H9 (cell line): Measurements from ENCODE around the gene SELENOW. TPM values are rescaled to one million over a fixed set of nuclear protein-coding genes. Genes with fewer than 3 reads are reported as not detected.

ENCODE experiments used
- DNase-seq: peaks from one replicate; pipeline ENCODE4 v3.0.0-alpha.2; 2017
- H2AFZ ChIP-seq: one replicate; pipeline ENCODE4 v1.6.1; 2013; ENCODE audit warnings: mild to moderate bottlenecking, low read length, control low read depth, moderate library complexity
- H2AK5ac ChIP-seq: 2 replicates; pipeline ENCODE4 v1.6.1; 2013; ENCODE audit warnings: low read length, control low read depth, mixed read lengths; ENCODE audit not compliant: insufficient read length
- H2BK120ac ChIP-seq: one replicate; pipeline ENCODE4 v1.6.1; 2013; ENCODE audit warnings: low read depth, mild to moderate bottlenecking, low read length, control low read depth, inconsistent platforms; ENCODE audit not compliant: poor library complexity, severe bottlenecking
- H2BK12ac ChIP-seq: 2 replicates; pipeline ENCODE4 v1.6.1; 2013; ENCODE audit warnings: low read length, control low read depth, mixed read lengths, low read depth; ENCODE audit not compliant: insufficient read length
- H2BK15ac ChIP-seq: 2 replicates; pipeline ENCODE4 v1.6.1; 2013; ENCODE audit warnings: low read depth, low read length, control low read depth
- H2BK20ac ChIP-seq: one replicate; pipeline ENCODE4 v1.6.1; 2013; ENCODE audit warnings: low read depth, mild to moderate bottlenecking, low read length, control low read depth, inconsistent platforms; ENCODE audit not compliant: poor library complexity, severe bottlenecking
- H2BK5ac ChIP-seq: 2 replicates; pipeline ENCODE4 v1.6.1; 2013; ENCODE audit warnings: low read length, control low read depth, mixed read lengths; ENCODE audit not compliant: insufficient read length
- H3K14ac ChIP-seq: 2 replicates; pipeline ENCODE4 v1.6.1; 2013; ENCODE audit warnings: low read length, control low read depth; ENCODE audit not compliant: insufficient read depth
- H3K18ac ChIP-seq: 2 replicates; pipeline ENCODE4 v1.6.1; 2013; ENCODE audit warnings: low read depth, mild to moderate bottlenecking, mixed read lengths, low read length, control low read depth; ENCODE audit not compliant: insufficient read length
- H3K23ac ChIP-seq: 2 replicates; pipeline ENCODE4 v1.6.1; 2013; ENCODE audit warnings: low read length, control low read depth, mixed read lengths, low read depth; ENCODE audit not compliant: insufficient read length
- H3K23me2 ChIP-seq: 2 replicates; pipeline ENCODE4 v1.6.1; 2013; ENCODE audit warnings: low read depth, mild to moderate bottlenecking, mixed read lengths, low read length, control low read depth; ENCODE audit not compliant: insufficient read length, poor library complexity, severe bottlenecking
- H3K27ac ChIP-seq: 2 replicates; pipeline ENCODE4 v1.5.1; 2013; ENCODE audit warnings: low read length, control low read depth, mixed read lengths, low read depth; ENCODE audit not compliant: insufficient read length
- H3K27me3 ChIP-seq: 2 replicates; pipeline ENCODE4 v1.6.1; 2013; ENCODE audit warnings: low read length, control low read depth, inconsistent platforms; ENCODE audit not compliant: insufficient read depth
- H3K4ac ChIP-seq: 2 replicates; pipeline ENCODE4 v1.6.1; 2013; ENCODE audit warnings: low read depth, mild to moderate bottlenecking, control low read depth, inconsistent platforms, low read length, moderate library complexity
- H3K4me1 ChIP-seq: 2 replicates; pipeline ENCODE4 v1.6.1; 2013; ENCODE audit warnings: low read length, control low read depth, inconsistent platforms; ENCODE audit not compliant: insufficient read depth
- H3K4me2 ChIP-seq: 2 replicates; pipeline ENCODE4 v1.6.1; 2013; ENCODE audit warnings: low read length, control low read depth, mixed read lengths; ENCODE audit not compliant: insufficient read length, insufficient read depth
- H3K56ac ChIP-seq: 2 replicates; pipeline ENCODE4 v1.6.1; 2013; ENCODE audit warnings: low read depth, mild to moderate bottlenecking, mixed read lengths, low read length, control low read depth; ENCODE audit not compliant: insufficient read length
- H3K79me1 ChIP-seq: 2 replicates; pipeline ENCODE4 v1.6.1; 2013; ENCODE audit warnings: low read depth, mild to moderate bottlenecking, moderate library complexity, low read length, control low read depth, inconsistent platforms; ENCODE audit not compliant: insufficient read depth, poor library complexity, severe bottlenecking
- H3K79me2 ChIP-seq: 2 replicates; pipeline ENCODE4 v1.6.1; 2013; ENCODE audit warnings: low read length, control low read depth, inconsistent platforms; ENCODE audit not compliant: insufficient read depth
- H3K9ac ChIP-seq: 2 replicates; pipeline ENCODE4 v1.6.1; 2013; ENCODE audit warnings: low read length, control low read depth, mixed read lengths; ENCODE audit not compliant: insufficient read length; ENCODE audit errors: extremely low read depth
- H3K9me3 ChIP-seq: one replicate; pipeline ENCODE4 v1.6.1; 2013; ENCODE audit warnings: low read depth, low read length, inconsistent platforms; ENCODE audit not compliant: control insufficient read depth
- H3T11ph ChIP-seq: one replicate; pipeline ENCODE4 v1.6.1; 2013; ENCODE audit warnings: mild to moderate bottlenecking, low read length, control low read depth, inconsistent platforms
- H4K20me1 ChIP-seq: one replicate; pipeline ENCODE4 v1.6.1; 2013; ENCODE audit not compliant: control insufficient read depth, insufficient read length, insufficient read depth
- H4K5ac ChIP-seq: 2 replicates; pipeline ENCODE4 v1.6.1; 2013; ENCODE audit warnings: low read depth, mild to moderate bottlenecking, mixed read lengths, low read length, control low read depth; ENCODE audit not compliant: insufficient read length
- H4K8ac ChIP-seq: replicated peaks from 2 replicates; pipeline ENCODE4 v1.6.1; 2013; ENCODE audit warnings: low read length, control low read depth, mixed read lengths, low read depth; ENCODE audit not compliant: insufficient read length
- H4K91ac ChIP-seq: 2 replicates; pipeline ENCODE4 v1.6.1; 2013; ENCODE audit warnings: low read depth, mild to moderate bottlenecking, moderate library complexity, mixed read lengths, low read length, control low read depth; ENCODE audit not compliant: insufficient read length
- H3K27ac Mint-ChIP-seq, 3 experiments: 2 replicates in 2 of 3; 3 replicates in 1 of 3; pipeline ENCODE4 v1.8.0; 2020 to 2021; ENCODE audit warnings: mixed read lengths in 3 of 3, mild to moderate bottlenecking in 1 of 3, moderate library complexity in 1 of 3
- H3K27me3 Mint-ChIP-seq: 2 replicates; pipeline ENCODE4 v1.8.0; 2021; ENCODE audit warnings: low read depth, mild to moderate bottlenecking, moderate library complexity, mixed read lengths
- H3K36me3 Mint-ChIP-seq, 3 experiments: 2 replicates in 2 of 3; 3 replicates in 1 of 3; pipeline ENCODE4 v1.8.0; 2020 to 2021; ENCODE audit warnings: low read depth in 3 of 3, mixed read lengths in 3 of 3; ENCODE audit not compliant: insufficient read depth in 1 of 3
- H3K4me1 Mint-ChIP-seq, 2 experiments: 2 replicates each; pipeline ENCODE4 v1.8.0; 2020; ENCODE audit warnings: mixed read lengths in 2 of 2
- H3K4me3 Mint-ChIP-seq, 2 experiments: 2 replicates in 1 of 2; 3 replicates in 1 of 2; pipeline ENCODE4 v1.8.0; 2020 to 2021; ENCODE audit warnings: mild to moderate bottlenecking in 2 of 2, mixed read lengths in 2 of 2, moderate library complexity in 1 of 2
- H3K9me3 Mint-ChIP-seq, 2 experiments: 2 replicates in 1 of 2; 3 replicates in 1 of 2; pipeline ENCODE4 v1.8.0; 2020; ENCODE audit warnings: mild to moderate bottlenecking in 2 of 2, mixed read lengths in 2 of 2, moderate library complexity in 1 of 2
- CTCF ChIP-seq: fragments of 200-600 bp; sonication (generic); conservative IDR thresholded peaks from 3 replicates; pipeline ENCODE4 v1.8.0; 2021; ENCODE audit warnings: antibody characterized with exemption, mild to moderate bottlenecking
- WGBS: extraction: QIAGEN DNeasy Blood & Tissue Kit; methylation state at CpG from one replicate; pipeline ENCODE4 v1.1.7; 2013; ENCODE audit warnings: missing lambda C conversion rate, low lambda C conversion rate, mixed read lengths; ENCODE audit not compliant: insufficient read length; ENCODE audit errors: extremely low coverage; 5-methylcytosine and 5-hydroxymethylcytosine counted together
- total RNA-seq: library from RNA; stranded (reverse); gene quantifications from 2 replicates; pipeline ENCODE4 v1.2.1, GENCODE V29; 2021

The SELENOW gene
- total RNA-seq, 1 experiment from 2014 or later, result 388 TPM

GRCh38 chr19:47766670-47767069 is 11.8 kb upstream of the SELENOW start:
- H3K79me2 ChIP-seq, result no peaks in the 10 kb centered on the region
- H3K9me3 Mint-ChIP-seq, result peaks cover 0 to 3% of the 10 kb centered on the region in 2 experiments; a peak in 3 of 5 replicates
- peak overlapping the region; percentile 10 for H2BK12ac ChIP-seq
- no peak overlapping the region for H3K9ac ChIP-seq
- TF ChIP-seq CTCF, result no peak
- no peaks in the 10 kb centered on the region for H4K20me1 ChIP-seq
- H3K79me1 ChIP-seq, result no peaks in the 10 kb centered on the region
- DNase-seq, result no peak
- WGBS, result no CpG with 5 or more reads among the region's 7 CpGs
- no peak overlapping the region for H4K8ac ChIP-seq
- H4K91ac ChIP-seq, result peak overlapping the region; percentile 13
- H3K9me3 ChIP-seq, result no peaks in the 10 kb centered on the region
- no peak overlapping the region for H3K18ac ChIP-seq
- H2AFZ ChIP-seq, result no peak overlapping the region
- no peak overlapping the region for H3K27ac Mint-ChIP-seq
- H3K56ac ChIP-seq, result no peak overlapping the region
- no peak overlapping the region for H3K23ac ChIP-seq
- no peak overlapping the region for H4K5ac ChIP-seq
- H2BK20ac ChIP-seq, result no peak overlapping the region
- no peak overlapping the region for H3K27ac ChIP-seq
- no peak overlapping the region for H3K4me3 Mint-ChIP-seq
- H3K4me1 Mint-ChIP-seq, result peaks cover 14 to 21% of the 10 kb centered on the region in 2 experiments
- peaks cover 2% of the 10 kb centered on the region; the same call in 1 of the 2 replicates for H3K27me3 Mint-ChIP-seq
- H3K14ac ChIP-seq, result no peak overlapping the region
- H3K4me2 ChIP-seq, result no peak overlapping the region
- no peaks in the 10 kb centered on the region for H3K27me3 ChIP-seq
- H2BK5ac ChIP-seq, result no peak overlapping the region
- H2AK5ac ChIP-seq, result no peak overlapping the region
- H3K4ac ChIP-seq, result no peak overlapping the region
- no peak overlapping the region for H3T11ph ChIP-seq
- H3K4me1 ChIP-seq, result no peaks in the 10 kb centered on the region
- H3K23me2 ChIP-seq, result peaks cover 2% of the 10 kb centered on the region
- H2BK15ac ChIP-seq, result no peak overlapping the region
- H2BK120ac ChIP-seq, result no peak overlapping the region
- H3K36me3 Mint-ChIP-seq, result peaks cover 0 to 3% (median 0%) of the 10 kb centered on the region in 3 experiments; a peak in 3 of 7 replicates
